HEK293 (cell line): ENCODE results near the gene CLDN15.
A peak's percentile ranks its signal among the peaks of the same experiment; 100 is the strongest.

Experiments
- GLIS1 ChIP-seq: fragments of 450-650 bp; formaldehyde crosslinking; IDR thresholded peaks from 2 replicates; pipeline ENCODE4 v1.5.1; 2016; ENCODE audit warnings: missing biosample characterization, missing genetic modification characterization
- HOXD13 ChIP-seq: sonication (generic); formaldehyde crosslinking; IDR thresholded peaks from 2 replicates; pipeline ENCODE4 v1.8.0; 2022; ENCODE audit warnings: missing genetic modification reagents, borderline replicate concordance
- OVOL3 ChIP-seq: fragments of 450-650 bp; formaldehyde crosslinking; IDR thresholded peaks from 2 replicates; pipeline ENCODE4 v1.5.1; 2016; ENCODE audit warnings: missing biosample characterization, missing genetic modification characterization
- SETDB1 ChIP-seq: IDR thresholded peaks from one replicate; pipeline ENCODE4 v1.6.1; 2017; ENCODE audit warnings: mild to moderate bottlenecking, low read length, moderate library complexity, mixed read lengths; ENCODE audit not compliant: insufficient read length
- SP2 ChIP-seq: fragments of 450-650 bp; formaldehyde crosslinking; IDR thresholded peaks from 2 replicates; pipeline ENCODE4 v1.5.1; 2016; ENCODE audit warnings: missing biosample characterization, missing genetic modification characterization
- SP3 ChIP-seq: fragments of 450-650 bp; formaldehyde crosslinking; IDR thresholded peaks from 2 replicates; pipeline ENCODE4 v1.5.1; 2016; ENCODE audit warnings: missing biosample characterization, missing genetic modification characterization
- ZBTB17 ChIP-seq: fragments of 450-650 bp; formaldehyde crosslinking; IDR thresholded peaks from 2 replicates; pipeline ENCODE4 v1.5.1; 2016; ENCODE audit warnings: missing biosample characterization, missing genetic modification characterization
- ZEB2 ChIP-seq: fragments of 450-650 bp; formaldehyde crosslinking; IDR thresholded peaks from 2 replicates; pipeline ENCODE4 v1.5.1; 2016; ENCODE audit warnings: missing biosample characterization, missing genetic modification characterization
- ZFHX2 ChIP-seq: fragments of 450-650 bp; formaldehyde crosslinking; conservative IDR thresholded peaks from 2 replicates; pipeline ENCODE4 v1.5.1; 2016; ENCODE audit warnings: missing biosample characterization, missing genetic modification characterization
- ZFP37 ChIP-seq: fragments of 450-650 bp; formaldehyde crosslinking; IDR thresholded peaks from 2 replicates; pipeline ENCODE4 v1.5.1; 2016; ENCODE audit warnings: missing biosample characterization, missing genetic modification characterization
- ZFP69B ChIP-seq: fragments of 450-650 bp; formaldehyde crosslinking; IDR thresholded peaks from 2 replicates; pipeline ENCODE4 v1.5.1; 2016; ENCODE audit warnings: missing biosample characterization, missing genetic modification characterization
- ZNF2 ChIP-seq: fragments of 450-650 bp; formaldehyde crosslinking; IDR thresholded peaks from 2 replicates; pipeline ENCODE4 v1.5.1; 2016; ENCODE audit warnings: missing biosample characterization, missing genetic modification characterization
- ZNF202 ChIP-seq: fragments of 450-650 bp; formaldehyde crosslinking; IDR thresholded peaks from 2 replicates; pipeline ENCODE4 v1.5.1; 2016; ENCODE audit warnings: missing biosample characterization, missing genetic modification characterization, borderline replicate concordance
- ZNF266 ChIP-seq: fragments of 450-650 bp; formaldehyde crosslinking; IDR thresholded peaks from 2 replicates; pipeline ENCODE4 v1.5.1; 2016; ENCODE audit warnings: missing biosample characterization, missing genetic modification characterization, low read depth
- ZNF335 ChIP-seq: fragments of 450-650 bp; formaldehyde crosslinking; conservative IDR thresholded peaks from 2 replicates; pipeline ENCODE4 v1.5.1; 2016; ENCODE audit warnings: missing biosample characterization, missing genetic modification characterization
- ZNF501 ChIP-seq: fragments of 450-650 bp; formaldehyde crosslinking; IDR thresholded peaks from 2 replicates; pipeline ENCODE4 v1.5.1; 2016; ENCODE audit warnings: missing biosample characterization, missing genetic modification characterization
- ZNF530 ChIP-seq: fragments of 450-650 bp; formaldehyde crosslinking; IDR thresholded peaks from 2 replicates; pipeline ENCODE4 v1.5.1; 2016; ENCODE audit warnings: low read depth, missing biosample characterization, missing genetic modification characterization
- ZNF623 ChIP-seq: fragments of 450-650 bp; formaldehyde crosslinking; IDR thresholded peaks from 2 replicates; pipeline ENCODE4 v1.5.1; 2016; ENCODE audit warnings: missing biosample characterization, missing genetic modification characterization
- ZNF660 ChIP-seq: fragments of 450-650 bp; IDR thresholded peaks from 2 replicates; pipeline ENCODE4 v1.5.1; 2018; ENCODE audit warnings: missing biosample characterization, mild to moderate bottlenecking, missing genetic modification characterization
- ZNF701 ChIP-seq: fragments of 450-650 bp; formaldehyde crosslinking; IDR thresholded peaks from 2 replicates; pipeline ENCODE4 v1.5.1; 2016; ENCODE audit warnings: missing biosample characterization, missing genetic modification characterization
- ZSCAN30 ChIP-seq: fragments of 450-650 bp; IDR thresholded peaks from 2 replicates; pipeline ENCODE4 v1.5.1; 2018; ENCODE audit warnings: missing biosample characterization, mild to moderate bottlenecking, missing genetic modification characterization, moderate library complexity
- TF ChIP-seq, protein P1 (sequence below): fragments of 450-650 bp; formaldehyde crosslinking; conservative IDR thresholded peaks from 2 replicates; pipeline ENCODE4 v1.5.1; 2016; ENCODE audit warnings: low read depth, missing biosample characterization, missing genetic modification characterization
- TF ChIP-seq, protein P2 (sequence below): fragments of 450-650 bp; formaldehyde crosslinking; IDR thresholded peaks from 2 replicates; pipeline ENCODE4 v1.5.1; 2016; ENCODE audit warnings: missing biosample characterization, missing genetic modification characterization
- TF ChIP-seq, protein P3 (sequence below): fragments of 450-650 bp; formaldehyde crosslinking; IDR thresholded peaks from 2 replicates; pipeline ENCODE4 v1.5.1; 2016; ENCODE audit warnings: missing biosample characterization, missing genetic modification characterization
- TF ChIP-seq, protein P4 (sequence below): fragments of 450-650 bp; formaldehyde crosslinking; IDR thresholded peaks from 2 replicates; pipeline ENCODE4 v1.5.1; 2016; ENCODE audit warnings: missing biosample characterization, missing genetic modification characterization, low read depth
- TF ChIP-seq, protein P5 (sequence below): fragments of 450-650 bp; IDR thresholded peaks from 2 replicates; pipeline ENCODE4 v1.5.1; 2018; ENCODE audit warnings: missing biosample characterization, missing genetic modification characterization
- TF ChIP-seq, protein P6 (sequence below): fragments of 450-650 bp; formaldehyde crosslinking; IDR thresholded peaks from 2 replicates; pipeline ENCODE4 v1.5.1; 2017; ENCODE audit warnings: missing biosample characterization, missing genetic modification characterization

CLDN15 gene

DNA sequence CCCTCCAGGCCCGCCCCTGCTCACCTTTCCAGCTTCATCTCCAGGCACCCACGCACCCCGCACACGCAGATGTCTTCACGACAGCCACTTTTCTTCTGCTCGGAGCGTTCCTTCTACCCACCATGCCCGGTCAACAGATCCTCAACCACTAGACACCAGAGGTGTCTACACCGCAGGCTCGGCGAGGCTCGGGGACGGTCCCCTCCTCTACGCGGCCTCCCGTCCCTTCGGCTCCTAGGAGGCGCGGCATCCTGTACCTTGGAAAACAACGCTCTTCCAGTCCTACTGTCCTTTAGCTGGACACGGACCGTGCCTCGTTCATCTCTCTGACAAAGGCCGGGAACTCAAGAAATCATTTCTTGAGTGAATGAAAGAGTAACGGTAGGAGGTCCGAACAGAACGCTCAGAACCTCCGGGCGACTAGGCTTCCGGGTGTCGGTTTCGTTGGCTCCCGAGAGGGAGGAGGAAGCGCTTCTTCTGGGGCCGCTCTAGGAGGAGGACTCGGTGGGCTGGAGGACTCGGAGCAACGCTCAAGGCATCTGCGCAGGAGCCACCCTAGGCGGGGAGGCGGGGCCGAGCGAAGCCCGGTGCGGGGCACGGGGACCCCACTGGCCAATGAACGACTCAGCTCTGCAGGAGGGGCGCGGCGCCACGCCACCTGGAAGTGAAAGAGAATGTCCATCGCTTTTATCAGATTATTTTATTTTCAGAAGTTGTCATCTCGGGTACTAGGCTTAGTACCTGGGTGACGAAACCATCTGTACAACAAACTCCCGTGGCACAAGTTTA lies 14.5 kb upstream of the CLDN15 start (continued):
- TF ChIP-seq, protein P1, sequence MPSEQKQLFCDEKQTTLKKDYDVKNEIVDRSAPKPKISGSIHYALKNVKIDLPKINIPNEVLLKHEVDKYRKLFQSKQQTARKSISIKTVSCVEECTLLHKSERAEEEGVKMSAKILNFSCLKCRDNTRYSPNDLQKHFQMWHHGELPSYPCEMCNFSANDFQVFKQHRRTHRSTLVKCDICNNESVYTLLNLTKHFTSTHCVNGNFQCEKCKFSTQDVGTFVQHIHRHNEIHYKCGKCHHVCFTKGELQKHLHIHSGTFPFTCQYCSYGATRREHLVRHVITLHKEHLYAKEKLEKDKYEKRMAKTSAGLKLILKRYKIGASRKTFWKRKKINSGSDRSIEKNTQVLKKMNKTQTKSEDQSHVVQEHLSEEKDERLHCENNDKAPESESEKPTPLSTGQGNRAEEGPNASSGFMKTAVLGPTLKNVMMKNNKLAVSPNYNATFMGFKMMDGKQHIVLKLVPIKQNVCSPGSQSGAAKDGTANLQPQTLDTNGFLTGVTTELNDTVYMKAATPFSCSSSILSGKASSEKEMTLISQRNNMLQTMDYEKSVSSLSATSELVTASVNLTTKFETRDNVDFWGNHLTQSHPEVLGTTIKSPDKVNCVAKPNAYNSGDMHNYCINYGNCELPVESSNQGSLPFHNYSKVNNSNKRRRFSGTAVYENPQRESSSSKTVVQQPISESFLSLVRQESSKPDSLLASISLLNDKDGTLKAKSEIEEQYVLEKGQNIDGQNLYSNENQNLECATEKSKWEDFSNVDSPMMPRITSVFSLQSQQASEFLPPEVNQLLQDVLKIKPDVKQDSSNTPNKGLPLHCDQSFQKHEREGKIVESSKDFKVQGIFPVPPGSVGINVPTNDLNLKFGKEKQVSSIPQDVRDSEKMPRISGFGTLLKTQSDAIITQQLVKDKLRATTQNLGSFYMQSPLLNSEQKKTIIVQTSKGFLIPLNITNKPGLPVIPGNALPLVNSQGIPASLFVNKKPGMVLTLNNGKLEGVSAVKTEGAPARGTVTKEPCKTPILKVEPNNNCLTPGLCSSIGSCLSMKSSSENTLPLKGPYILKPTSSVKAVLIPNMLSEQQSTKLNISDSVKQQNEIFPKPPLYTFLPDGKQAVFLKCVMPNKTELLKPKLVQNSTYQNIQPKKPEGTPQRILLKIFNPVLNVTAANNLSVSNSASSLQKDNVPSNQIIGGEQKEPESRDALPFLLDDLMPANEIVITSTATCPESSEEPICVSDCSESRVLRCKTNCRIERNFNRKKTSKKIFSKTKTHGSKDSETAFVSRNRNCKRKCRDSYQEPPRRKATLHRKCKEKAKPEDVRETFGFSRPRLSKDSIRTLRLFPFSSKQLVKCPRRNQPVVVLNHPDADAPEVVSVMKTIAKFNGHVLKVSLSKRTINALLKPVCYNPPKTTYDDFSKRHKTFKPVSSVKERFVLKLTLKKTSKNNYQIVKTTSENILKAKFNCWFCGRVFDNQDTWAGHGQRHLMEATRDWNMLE (tag by site-specific recombination) = peak; percentile 46; the same call in 1 of the 2 replicates
- TF ChIP-seq ZFP69B (no peak), SETDB1 (no peak), SP3 (tag by site-specific recombination) (peak; percentile 78), ZFHX2 (tag by site-specific recombination) (peak; percentile 82), ZNF335 (peak; percentile 68; the same call in 1 of the 2 replicates), ZBTB17 (tag by site-specific recombination) (peak; percentile 74), ZNF701 (tag by site-specific recombination) (no peak), ZNF2 (tag by site-specific recombination) (peak; percentile 15; the same call in 1 of the 2 replicates), ZSCAN30 (tag by site-specific recombination) (0 out of 2 replicates have a peak, but pooled peaks have one; percentile 18), ZFP37 (tag by site-specific recombination) (0 out of 2 replicates have a peak, but pooled peaks have one; percentile 31), ZNF623 (0 out of 2 replicates have a peak, but pooled peaks have one; percentile 5), GLIS1 (tag by site-specific recombination) (peak; percentile 51; the same call in 1 of the 2 replicates), ZNF501 (tag by site-specific recombination) (peak; percentile 84), ZNF266 (tag by site-specific recombination) (no peak), ZNF202 (tag by site-specific recombination) (no peak), HOXD13 (CRISPR knock-in tag) (no peak), OVOL3 (tag by site-specific recombination) (no peak), ZNF660 (peak; percentile 40), SP2 (peak; percentile 81), ZEB2 (peak; percentile 84), ZNF530 (tag by site-specific recombination) (no peak)
- TF ChIP-seq, protein P2, sequence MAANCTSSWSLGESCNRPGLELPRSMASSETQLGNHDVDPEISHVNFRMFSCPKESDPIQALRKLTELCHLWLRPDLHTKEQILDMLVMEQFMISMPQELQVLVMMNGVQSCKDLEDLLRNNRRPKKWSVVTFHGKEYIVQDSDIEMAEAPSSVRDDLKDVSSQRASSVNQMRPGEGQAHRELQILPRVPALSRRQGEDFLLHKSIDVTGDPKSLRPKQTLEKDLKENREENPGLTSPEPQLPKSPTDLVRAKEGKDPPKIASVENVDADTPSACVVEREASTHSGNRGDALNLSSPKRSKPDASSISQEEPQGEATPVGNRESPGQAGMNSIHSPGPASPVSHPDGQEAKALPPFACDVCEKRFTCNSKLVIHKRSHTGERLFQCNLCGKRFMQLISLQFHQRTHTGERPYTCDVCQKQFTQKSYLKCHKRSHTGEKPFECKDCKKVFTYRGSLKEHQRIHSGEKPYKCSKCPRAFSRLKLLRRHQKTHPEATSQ (tag by site-specific recombination) = no peak
- TF ChIP-seq, protein P3, sequence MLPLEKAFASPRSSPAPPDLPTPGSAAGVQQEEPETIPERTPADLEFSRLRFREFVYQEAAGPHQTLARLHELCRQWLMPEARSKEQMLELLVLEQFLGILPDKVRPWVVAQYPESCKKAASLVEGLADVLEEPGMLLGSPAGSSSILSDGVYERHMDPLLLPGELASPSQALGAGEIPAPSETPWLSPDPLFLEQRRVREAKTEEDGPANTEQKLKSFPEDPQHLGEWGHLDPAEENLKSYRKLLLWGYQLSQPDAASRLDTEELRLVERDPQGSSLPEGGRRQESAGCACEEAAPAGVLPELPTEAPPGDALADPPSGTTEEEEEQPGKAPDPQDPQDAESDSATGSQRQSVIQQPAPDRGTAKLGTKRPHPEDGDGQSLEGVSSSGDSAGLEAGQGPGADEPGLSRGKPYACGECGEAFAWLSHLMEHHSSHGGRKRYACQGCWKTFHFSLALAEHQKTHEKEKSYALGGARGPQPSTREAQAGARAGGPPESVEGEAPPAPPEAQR (tag by site-specific recombination) = no peak
- TF ChIP-seq, protein P4, sequence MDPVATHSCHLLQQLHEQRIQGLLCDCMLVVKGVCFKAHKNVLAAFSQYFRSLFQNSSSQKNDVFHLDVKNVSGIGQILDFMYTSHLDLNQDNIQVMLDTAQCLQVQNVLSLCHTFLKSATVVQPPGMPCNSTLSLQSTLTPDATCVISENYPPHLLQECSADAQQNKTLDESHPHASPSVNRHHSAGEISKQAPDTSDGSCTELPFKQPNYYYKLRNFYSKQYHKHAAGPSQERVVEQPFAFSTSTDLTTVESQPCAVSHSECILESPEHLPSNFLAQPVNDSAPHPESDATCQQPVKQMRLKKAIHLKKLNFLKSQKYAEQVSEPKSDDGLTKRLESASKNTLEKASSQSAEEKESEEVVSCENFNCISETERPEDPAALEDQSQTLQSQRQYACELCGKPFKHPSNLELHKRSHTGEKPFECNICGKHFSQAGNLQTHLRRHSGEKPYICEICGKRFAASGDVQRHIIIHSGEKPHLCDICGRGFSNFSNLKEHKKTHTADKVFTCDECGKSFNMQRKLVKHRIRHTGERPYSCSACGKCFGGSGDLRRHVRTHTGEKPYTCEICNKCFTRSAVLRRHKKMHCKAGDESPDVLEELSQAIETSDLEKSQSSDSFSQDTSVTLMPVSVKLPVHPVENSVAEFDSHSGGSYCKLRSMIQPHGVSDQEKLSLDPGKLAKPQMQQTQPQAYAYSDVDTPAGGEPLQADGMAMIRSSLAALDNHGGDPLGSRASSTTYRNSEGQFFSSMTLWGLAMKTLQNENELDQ (tag by site-specific recombination) = no peak
- TF ChIP-seq, protein P5, sequence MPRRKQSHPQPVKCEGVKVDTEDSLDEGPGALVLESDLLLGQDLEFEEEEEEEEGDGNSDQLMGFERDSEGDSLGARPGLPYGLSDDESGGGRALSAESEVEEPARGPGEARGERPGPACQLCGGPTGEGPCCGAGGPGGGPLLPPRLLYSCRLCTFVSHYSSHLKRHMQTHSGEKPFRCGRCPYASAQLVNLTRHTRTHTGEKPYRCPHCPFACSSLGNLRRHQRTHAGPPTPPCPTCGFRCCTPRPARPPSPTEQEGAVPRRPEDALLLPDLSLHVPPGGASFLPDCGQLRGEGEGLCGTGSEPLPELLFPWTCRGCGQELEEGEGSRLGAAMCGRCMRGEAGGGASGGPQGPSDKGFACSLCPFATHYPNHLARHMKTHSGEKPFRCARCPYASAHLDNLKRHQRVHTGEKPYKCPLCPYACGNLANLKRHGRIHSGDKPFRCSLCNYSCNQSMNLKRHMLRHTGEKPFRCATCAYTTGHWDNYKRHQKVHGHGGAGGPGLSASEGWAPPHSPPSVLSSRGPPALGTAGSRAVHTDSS = no peak
- TF ChIP-seq, protein P6, sequence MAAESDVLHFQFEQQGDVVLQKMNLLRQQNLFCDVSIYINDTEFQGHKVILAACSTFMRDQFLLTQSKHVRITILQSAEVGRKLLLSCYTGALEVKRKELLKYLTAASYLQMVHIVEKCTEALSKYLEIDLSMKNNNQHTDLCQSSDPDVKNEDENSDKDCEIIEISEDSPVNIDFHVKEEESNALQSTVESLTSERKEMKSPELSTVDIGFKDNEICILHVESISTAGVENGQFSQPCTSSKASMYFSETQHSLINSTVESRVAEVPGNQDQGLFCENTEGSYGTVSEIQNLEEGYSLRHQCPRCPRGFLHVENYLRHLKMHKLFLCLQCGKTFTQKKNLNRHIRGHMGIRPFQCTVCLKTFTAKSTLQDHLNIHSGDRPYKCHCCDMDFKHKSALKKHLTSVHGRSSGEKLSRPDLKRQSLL (tag by site-specific recombination) = peak; percentile 79
